WTC11 (cell line): ENCODE measurements around the gene CRELD1. TPM values are rescaled to one million over a fixed set of nuclear protein-coding genes. Genes with fewer than 3 reads are reported as not detected.

Source experiments
- ATAC-seq: fragments of 200-7000 bp; cut with Tn5 transposase; 2 replicates; pipeline ENCODE4 v1.10.0; 2021; ENCODE audit warnings: mild to moderate bottlenecking, moderate library complexity
- CTCF ChIA-PET: fragments of 300-600 bp; sonication (Branson Sonifier 250); formaldehyde crosslinking; loops from one replicate; lab custom pipeline; 2021; ENCODE audit warnings: antibody characterized with exemption; lab: Charles Lee
- POLR2A ChIA-PET: fragments of 350-600 bp; sonication (Branson Sonifier 250); formaldehyde crosslinking; loops from one replicate; lab custom pipeline; 2021; ENCODE audit warnings: antibody characterized with exemption; lab: Charles Lee
- DNase-seq: peaks from one replicate; pipeline ENCODE4 v3.0.0; 2021; ENCODE audit warnings: low spot score
- H3K27ac Mint-ChIP-seq: 2 replicates; pipeline ENCODE4 v1.8.0; 2021; ENCODE audit warnings: mixed read lengths
- H3K27me3 Mint-ChIP-seq: 2 replicates; pipeline ENCODE4 v1.8.0; 2021; ENCODE audit warnings: low read depth, mild to moderate bottlenecking, moderate library complexity, mixed read lengths
- H3K36me3 Mint-ChIP-seq: 2 replicates; pipeline ENCODE4 v1.8.0; 2021; ENCODE audit warnings: mixed read lengths
- H3K4me1 Mint-ChIP-seq: 2 replicates; pipeline ENCODE4 v1.8.0; 2022; ENCODE audit warnings: mixed read lengths
- H3K4me3 Mint-ChIP-seq: 2 replicates; pipeline ENCODE4 v1.8.0; 2021; ENCODE audit warnings: mild to moderate bottlenecking, moderate library complexity, mixed read lengths
- H3K9me3 Mint-ChIP-seq: 2 replicates; pipeline ENCODE4 v1.8.0; 2021; ENCODE audit warnings: mixed read lengths
- CBFB ChIP-seq: sonication (generic); formaldehyde crosslinking; IDR thresholded peaks from 2 replicates; pipeline ENCODE4 v1.8.1; 2022; ENCODE audit warnings: mild to moderate bottlenecking, low read depth, missing genetic modification reagents
- CREB1 ChIP-seq: sonication (generic); formaldehyde crosslinking; IDR thresholded peaks from 2 replicates; pipeline ENCODE4 v1.8.0; 2023; ENCODE audit warnings: mild to moderate bottlenecking, missing genetic modification reagents
- CREM ChIP-seq: sonication (generic); formaldehyde crosslinking; IDR thresholded peaks from 2 replicates; pipeline ENCODE4 v1.8.1; 2022; ENCODE audit warnings: mild to moderate bottlenecking, missing genetic modification reagents, moderate library complexity
- ETV6 ChIP-seq: sonication (generic); formaldehyde crosslinking; IDR thresholded peaks from 2 replicates; pipeline ENCODE4 v1.8.1; 2022; ENCODE audit warnings: mild to moderate bottlenecking, missing genetic modification reagents
- GTF2I ChIP-seq: fragments of 250-450 bp; sonication (Bioruptor Pico); conservative IDR thresholded peaks from 2 replicates; pipeline ENCODE4 v1.4.0; 2021; ENCODE audit warnings: mild to moderate bottlenecking
- HMGA2 ChIP-seq: fragments of 250-450 bp; sonication (Bioruptor Pico); IDR thresholded peaks from 2 replicates; pipeline ENCODE4 v1.4.0; 2021; ENCODE audit warnings: mild to moderate bottlenecking, moderate library complexity
- IRF1 ChIP-seq: sonication (generic); formaldehyde crosslinking; IDR thresholded peaks from 2 replicates; pipeline ENCODE4 v1.8.0; 2023; ENCODE audit warnings: missing genetic modification reagents
- NFATC4 ChIP-seq: fragments of 250-450 bp; sonication (Bioruptor Pico); IDR thresholded peaks from 2 replicates; pipeline ENCODE4 v1.9.0; 2021; ENCODE audit warnings: mild to moderate bottlenecking
- TEAD1 ChIP-seq: sonication (generic); formaldehyde crosslinking; IDR thresholded peaks from 2 replicates; pipeline ENCODE4 v1.8.0; 2022; ENCODE audit warnings: mild to moderate bottlenecking, missing genetic modification reagents
- TEAD4 ChIP-seq: sonication (generic); formaldehyde crosslinking; IDR thresholded peaks from 2 replicates; pipeline ENCODE4 v1.8.0; 2022; ENCODE audit warnings: mild to moderate bottlenecking, missing genetic modification reagents
- ZNF138 ChIP-seq: sonication (generic); formaldehyde crosslinking; conservative IDR thresholded peaks from 2 replicates; pipeline ENCODE4 v1.8.1; 2022; ENCODE audit warnings: mild to moderate bottlenecking, moderate library complexity, missing genetic modification reagents
- ZNF232 ChIP-seq: sonication (generic); formaldehyde crosslinking; IDR thresholded peaks from 2 replicates; pipeline ENCODE4 v1.8.0; 2022; ENCODE audit warnings: mild to moderate bottlenecking, missing genetic modification reagents
- ZNF281 ChIP-seq: sonication (generic); formaldehyde crosslinking; IDR thresholded peaks from 2 replicates; pipeline ENCODE4 v1.8.0; 2023; ENCODE audit warnings: mild to moderate bottlenecking, missing genetic modification reagents
- ZNF396 ChIP-seq: fragments of 250-450 bp; sonication (Bioruptor Pico); IDR thresholded peaks from 2 replicates; pipeline ENCODE4 v1.8.0; 2021; ENCODE audit warnings: mild to moderate bottlenecking, moderate library complexity, borderline replicate concordance
- total RNA-seq: library from RNA; stranded (reverse); gene quantifications from 3 replicates; pipeline ENCODE4 v1.2.3, GENCODE V29; 2021
- TF ChIP-seq, protein P1 (sequence below): sonication (generic); formaldehyde crosslinking; IDR thresholded peaks from 2 replicates; pipeline ENCODE4 v1.8.1; 2023; ENCODE audit warnings: mild to moderate bottlenecking, missing genetic modification reagents, moderate library complexity
- TF ChIP-seq, protein P2 (sequence below): sonication (generic); formaldehyde crosslinking; IDR thresholded peaks from 2 replicates; pipeline ENCODE4 v1.8.1; 2023; ENCODE audit warnings: mild to moderate bottlenecking, missing genetic modification reagents, borderline replicate concordance
- TF ChIP-seq, protein P3 (sequence below): fragments of 250-450 bp; sonication (Bioruptor Pico); conservative IDR thresholded peaks from 2 replicates; pipeline ENCODE4 v1.9.0; 2021; ENCODE audit warnings: mild to moderate bottlenecking

CRELD1 gene
- total RNA-seq, 1 experiment from 2014 or later = 18.8 TPM

- no peak for TF ChIP-seq GTF2I (CRISPR knock-in tag)
- TF ChIP-seq, protein P1, sequence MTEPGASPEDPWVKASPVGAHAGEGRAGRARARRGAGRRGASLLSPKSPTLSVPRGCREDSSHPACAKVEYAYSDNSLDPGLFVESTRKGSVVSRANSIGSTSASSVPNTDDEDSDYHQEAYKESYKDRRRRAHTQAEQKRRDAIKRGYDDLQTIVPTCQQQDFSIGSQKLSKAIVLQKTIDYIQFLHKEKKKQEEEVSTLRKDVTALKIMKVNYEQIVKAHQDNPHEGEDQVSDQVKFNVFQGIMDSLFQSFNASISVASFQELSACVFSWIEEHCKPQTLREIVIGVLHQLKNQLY (CRISPR knock-in tag) = no peak
- TF ChIP-seq TEAD4 (CRISPR knock-in tag) = no peak
- no peak for TF ChIP-seq ZNF232 (CRISPR knock-in tag)
- no peak for TF ChIP-seq CBFB (CRISPR knock-in tag)
- TF ChIP-seq ZNF396 (CRISPR knock-in tag) = no peak
- TF ChIP-seq IRF1 (CRISPR knock-in tag) = no peak
- TF ChIP-seq CREB1 (CRISPR knock-in tag) = no peak
- TF ChIP-seq ZNF138 (CRISPR knock-in tag) = no peak
- no peak for TF ChIP-seq CREM (CRISPR knock-in tag)
- no peak for TF ChIP-seq TEAD1 (CRISPR knock-in tag)
- TF ChIP-seq, protein P2, sequence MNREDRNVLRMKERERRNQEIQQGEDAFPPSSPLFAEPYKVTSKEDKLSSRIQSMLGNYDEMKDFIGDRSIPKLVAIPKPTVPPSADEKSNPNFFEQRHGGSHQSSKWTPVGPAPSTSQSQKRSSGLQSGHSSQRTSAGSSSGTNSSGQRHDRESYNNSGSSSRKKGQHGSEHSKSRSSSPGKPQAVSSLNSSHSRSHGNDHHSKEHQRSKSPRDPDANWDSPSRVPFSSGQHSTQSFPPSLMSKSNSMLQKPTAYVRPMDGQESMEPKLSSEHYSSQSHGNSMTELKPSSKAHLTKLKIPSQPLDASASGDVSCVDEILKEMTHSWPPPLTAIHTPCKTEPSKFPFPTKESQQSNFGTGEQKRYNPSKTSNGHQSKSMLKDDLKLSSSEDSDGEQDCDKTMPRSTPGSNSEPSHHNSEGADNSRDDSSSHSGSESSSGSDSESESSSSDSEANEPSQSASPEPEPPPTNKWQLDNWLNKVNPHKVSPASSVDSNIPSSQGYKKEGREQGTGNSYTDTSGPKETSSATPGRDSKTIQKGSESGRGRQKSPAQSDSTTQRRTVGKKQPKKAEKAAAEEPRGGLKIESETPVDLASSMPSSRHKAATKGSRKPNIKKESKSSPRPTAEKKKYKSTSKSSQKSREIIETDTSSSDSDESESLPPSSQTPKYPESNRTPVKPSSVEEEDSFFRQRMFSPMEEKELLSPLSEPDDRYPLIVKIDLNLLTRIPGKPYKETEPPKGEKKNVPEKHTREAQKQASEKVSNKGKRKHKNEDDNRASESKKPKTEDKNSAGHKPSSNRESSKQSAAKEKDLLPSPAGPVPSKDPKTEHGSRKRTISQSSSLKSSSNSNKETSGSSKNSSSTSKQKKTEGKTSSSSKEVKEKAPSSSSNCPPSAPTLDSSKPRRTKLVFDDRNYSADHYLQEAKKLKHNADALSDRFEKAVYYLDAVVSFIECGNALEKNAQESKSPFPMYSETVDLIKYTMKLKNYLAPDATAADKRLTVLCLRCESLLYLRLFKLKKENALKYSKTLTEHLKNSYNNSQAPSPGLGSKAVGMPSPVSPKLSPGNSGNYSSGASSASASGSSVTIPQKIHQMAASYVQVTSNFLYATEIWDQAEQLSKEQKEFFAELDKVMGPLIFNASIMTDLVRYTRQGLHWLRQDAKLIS (CRISPR knock-in tag) = no peak
- TF ChIP-seq NFATC4 (CRISPR knock-in tag) = no peak
- TF ChIP-seq ZNF281 = no peak
- TF ChIP-seq, protein P3, sequence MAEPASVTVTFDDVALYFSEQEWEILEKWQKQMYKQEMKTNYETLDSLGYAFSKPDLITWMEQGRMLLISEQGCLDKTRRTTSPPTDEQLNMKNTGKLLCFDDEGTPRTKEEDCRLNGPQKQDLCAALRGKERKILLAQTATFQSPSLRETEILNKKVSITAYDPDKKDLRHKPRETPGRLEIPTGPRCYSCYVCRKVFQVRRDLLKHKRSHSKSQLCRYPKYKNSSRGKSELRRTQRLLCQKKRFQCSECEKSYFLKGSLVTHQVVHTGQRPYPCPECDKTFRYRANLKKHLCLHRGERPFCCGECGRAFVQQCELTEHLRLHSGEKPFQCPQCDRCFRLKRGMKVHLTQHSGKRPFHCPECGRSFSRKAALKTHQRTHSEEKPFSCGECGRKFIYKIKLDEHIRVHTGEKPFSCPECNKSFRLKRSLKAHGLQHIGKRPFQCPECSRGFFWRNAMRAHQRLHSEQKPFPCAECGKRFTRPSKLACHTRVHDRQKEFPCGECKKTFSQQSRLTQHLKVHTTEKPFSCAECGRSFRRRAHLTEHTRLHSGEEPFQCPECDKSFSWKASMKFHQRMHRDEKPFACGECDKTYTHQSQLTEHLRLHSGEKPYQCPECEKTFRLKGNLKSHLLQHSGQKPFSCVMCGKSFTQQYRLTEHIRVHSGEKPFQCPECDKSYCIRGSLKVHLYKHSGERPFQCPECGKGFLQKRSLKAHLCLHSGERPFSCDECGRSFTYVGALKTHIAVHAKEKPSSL (CRISPR knock-in tag) = no peak
- no peak for TF ChIP-seq HMGA2 (CRISPR knock-in tag)
- TF ChIP-seq ETV6 = no peak
- TF ChIP-seq, all 79 proteins: peak for 0
- Mint-ChIP-seq H3K4me1 (peaks cover 14% of the 10 kb centered on the region), H3K27ac (no peak overlapping the region), H3K4me3 (no peak overlapping the region), H3K36me3 (peaks cover 28% of the 10 kb centered on the region), H3K27me3 (peaks cover 7% of the 10 kb centered on the region), H3K9me3 (peaks cover 2% of the 10 kb centered on the region; the same call in 1 of the 2 replicates)
- DNase-seq = no peak
- POLR2A ChIA-PET = no interaction called here
- CTCF ChIA-PET = no interaction called here
- no peak for ATAC-seq
Observed at GRCh38 chr3:9935966-9936510, 2.4 kb downstream of the CRELD1 start.
